HG02840 (cell line): ENCODE data around the gene PGRMC2.

Experiments used
- ATAC-seq: cut with Tn5 transposase; IDR thresholded peaks from one replicate; pipeline ENCODE4 v1.9.1; 2021; ENCODE audit warnings: mild to moderate bottlenecking, moderate library complexity, moderate number of reproducible peaks; ENCODE audit not compliant: unreplicated experiment, low FRiP score

PGRMC2 gene

DNA sequence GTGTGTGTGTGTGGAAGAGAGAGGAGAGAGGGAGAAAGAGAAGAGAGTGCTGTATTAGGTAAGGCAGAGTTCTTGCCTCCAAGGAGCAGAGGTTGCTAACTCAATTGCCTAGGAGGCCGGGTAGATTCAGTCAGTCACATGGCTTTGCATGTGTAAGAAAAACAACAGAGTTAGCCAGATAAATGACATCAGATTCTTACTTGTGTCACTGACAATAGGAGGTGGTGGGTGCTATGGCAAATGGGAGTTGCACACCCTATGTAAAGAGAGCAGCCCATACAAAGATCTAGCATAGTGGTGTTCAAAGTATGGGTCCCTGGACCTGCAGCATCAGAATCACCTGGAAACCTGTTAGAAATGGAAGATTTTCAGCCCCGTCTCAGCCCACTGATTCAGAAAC lies 14.4 kb upstream of the PGRMC2 start:
- ATAC-seq = no peak

DNA sequence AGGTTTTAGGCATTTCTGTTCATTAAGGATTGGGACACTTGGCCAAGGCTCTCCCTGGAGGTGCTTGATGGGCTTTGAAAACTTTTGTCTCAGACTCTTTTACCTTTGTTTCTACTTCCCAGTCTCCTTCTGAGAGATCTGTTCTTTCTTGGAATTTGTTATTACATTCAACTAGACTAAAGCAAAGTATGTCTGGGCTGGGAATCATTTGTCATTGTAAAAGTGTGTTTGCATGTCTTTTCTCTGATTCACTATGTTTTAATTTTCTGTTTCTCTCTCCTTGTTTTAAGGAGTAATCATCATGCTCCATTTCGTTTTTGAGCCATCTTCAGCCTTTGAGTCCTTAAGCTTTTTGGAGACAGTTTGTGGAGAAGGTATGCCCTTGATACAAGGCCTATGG lies 12.2 kb upstream of the PGRMC2 start:
- no peak for ATAC-seq

DNA sequence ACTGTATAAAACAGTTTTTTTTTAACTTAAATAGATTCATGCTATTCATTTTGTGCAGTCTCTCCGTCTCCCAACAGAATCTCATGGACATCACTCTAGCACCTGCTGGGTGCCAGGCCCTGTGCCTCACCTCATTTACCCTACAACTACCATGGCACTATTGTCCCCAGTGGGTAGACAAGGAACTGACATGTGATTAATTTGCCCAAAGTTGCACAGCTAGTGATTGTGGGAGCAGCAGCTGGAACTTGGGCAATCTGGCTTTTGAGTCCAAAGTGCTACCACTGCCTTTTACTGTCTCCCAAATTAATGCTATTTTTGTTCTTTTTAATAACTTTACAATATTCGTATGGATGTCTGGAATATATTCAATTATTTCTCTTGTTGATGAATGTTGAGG lies 11.2 kb upstream of the PGRMC2 start:
- no peak for ATAC-seq

DNA sequence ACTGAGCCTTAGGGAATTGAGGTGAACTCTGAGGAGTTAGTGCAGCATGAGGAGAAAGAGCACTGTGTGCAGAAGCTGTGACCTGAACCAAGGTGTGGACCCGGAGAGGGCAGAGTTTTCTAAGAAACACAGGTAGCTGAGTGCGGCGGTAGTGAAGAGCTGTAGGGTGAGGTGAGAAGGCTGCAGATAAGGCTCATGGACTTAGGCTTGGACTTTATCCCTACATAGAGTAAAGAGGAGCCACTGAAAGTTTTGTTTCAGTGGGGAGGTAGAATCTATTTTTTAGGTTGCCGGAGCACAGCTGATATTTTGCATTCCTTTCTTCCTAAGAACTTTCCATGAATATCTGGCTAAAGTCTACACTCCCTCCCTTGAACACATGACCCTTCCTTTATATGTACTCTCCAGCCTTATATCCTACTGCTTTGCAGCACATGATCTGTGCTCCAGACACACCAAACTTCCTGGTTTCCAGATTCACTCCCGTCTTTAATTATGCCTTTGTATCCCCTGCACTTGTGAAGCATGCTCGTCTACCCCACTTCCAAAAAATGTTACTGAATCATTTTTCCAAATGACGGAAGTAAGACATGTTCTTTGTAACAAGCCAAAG lies 10.6 kb upstream of the PGRMC2 start:
- no peak for ATAC-seq

DNA sequence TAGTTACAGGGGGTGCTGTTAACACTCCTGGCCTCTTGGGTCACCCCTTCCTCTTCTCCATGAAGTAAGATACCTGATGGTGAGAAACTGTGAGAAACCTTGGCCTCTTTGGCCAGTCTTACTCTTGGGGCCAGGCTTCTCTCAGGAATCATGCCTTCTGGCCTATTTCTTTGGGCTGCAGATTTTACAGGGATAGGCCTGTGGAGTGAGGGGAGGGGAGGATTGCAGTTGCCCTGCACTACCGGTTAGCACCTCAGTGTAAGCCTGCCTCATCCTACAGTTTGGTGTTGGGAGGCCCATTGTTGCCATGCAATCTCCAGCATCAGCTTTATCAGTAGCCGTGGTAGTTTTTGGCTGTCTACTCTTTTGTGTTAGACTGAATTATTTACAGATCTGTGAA lies 7.6 kb upstream of the PGRMC2 start:
- ATAC-seq = no peak

DNA sequence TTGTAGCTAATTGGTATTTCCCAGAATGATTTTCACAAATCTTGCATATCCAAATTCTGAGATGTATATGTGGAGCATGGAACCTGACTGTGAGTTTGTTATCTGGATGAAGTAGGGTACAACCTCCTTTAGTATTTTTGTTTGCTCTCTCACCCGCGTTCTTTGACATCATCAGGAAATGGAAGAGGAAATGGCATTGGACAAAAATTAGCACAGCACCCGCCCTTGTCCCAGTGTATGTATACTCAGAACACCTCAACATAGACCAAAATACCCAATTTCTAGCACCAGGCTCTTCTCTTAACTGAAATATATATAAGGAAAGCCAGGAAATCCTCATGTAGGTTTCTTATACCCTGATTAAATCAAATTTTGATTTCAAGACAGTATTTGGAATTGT lies 6.9 kb upstream of the PGRMC2 start:
- no peak for ATAC-seq

DNA sequence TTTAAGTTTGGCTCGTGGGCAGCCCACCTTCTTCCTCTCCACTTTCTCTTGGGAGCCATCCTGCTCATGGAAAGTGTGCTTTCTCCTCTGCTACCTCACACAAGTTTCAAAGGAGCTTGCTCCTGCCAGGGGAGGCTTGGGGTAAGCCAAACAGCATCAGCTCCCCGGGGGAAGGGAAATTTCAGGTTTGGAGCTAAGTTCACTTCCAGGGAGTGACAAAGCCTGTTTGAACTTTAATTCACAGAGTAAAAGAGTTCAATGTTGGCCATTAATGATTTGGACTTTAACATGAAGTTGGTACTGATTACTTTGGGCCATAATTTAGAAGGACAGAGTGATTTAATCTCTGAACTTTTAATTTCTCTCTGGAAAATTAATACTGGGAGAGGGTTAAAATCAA lies 4.7 kb upstream of the PGRMC2 start:
- ATAC-seq = no peak

DNA sequence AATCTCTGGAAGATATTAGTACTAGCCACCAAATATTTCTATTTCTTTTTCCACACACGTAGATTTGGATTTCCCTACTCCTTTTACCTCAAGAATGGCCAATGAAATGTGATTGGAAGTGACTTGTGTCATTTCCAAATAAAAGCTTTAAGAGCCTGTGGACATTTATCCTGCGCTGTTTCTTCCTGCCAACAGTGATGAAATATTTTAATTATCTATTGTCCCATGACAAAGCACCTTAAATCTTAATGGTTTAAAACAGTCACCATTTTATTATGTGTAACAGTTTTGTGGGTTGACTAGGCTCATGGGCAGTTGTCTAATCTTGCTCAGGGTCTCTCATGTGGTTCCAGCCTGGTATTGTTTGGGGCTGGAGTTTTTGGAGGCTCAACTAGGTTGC lies 3.5 kb upstream of the PGRMC2 start:
- no peak for ATAC-seq

DNA sequence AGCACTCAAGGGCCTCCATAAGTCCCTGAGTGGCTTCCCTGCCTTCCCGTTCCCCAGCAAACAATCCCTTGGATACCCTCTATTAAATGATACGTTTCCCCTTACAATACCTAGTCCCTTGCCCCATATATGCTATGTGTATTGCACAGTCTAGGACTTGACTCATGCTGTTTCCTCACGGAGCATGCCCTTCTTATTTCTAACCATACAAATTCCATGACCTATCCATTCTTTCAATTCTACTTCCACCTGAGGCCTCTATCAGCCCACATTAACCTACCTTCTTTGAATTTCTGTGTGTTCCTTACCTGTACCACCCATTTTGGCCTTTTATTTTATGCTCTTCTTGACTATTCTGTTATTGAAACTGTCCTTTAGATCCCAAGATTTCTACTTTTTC lies 2.9 kb upstream of the PGRMC2 start:
- ATAC-seq = no peak

DNA sequence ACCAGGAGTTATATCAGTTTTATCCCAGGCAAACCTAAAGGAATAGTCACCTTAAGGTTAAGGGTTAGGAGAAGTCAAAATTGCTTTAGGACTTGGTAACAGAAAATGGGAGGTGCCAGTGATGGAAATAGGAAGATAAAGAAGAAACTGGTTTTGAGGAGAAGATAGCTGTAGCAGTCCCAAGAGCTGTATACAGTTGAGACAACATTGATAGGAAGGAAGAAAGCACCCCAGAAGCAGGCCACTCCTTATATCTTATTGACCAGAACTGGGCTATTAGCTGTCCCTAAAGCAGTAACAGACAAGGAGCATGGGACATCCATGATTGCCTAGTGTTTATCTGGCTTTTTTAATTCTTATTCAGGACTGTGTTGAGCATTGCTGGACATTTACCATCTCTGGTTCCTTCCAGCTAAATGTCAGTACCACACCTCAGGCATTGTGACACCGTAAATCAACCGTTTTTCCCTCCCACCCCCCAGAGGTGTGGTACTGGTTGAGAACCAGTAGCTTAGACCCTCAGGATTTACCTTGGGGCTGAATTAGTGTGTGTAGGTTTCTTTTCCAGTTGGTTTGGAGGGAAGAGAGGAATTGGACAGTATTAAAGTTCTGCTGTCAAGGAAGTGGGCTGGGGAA lies 2.0 kb upstream of the PGRMC2 start:
- ATAC-seq = no peak

DNA sequence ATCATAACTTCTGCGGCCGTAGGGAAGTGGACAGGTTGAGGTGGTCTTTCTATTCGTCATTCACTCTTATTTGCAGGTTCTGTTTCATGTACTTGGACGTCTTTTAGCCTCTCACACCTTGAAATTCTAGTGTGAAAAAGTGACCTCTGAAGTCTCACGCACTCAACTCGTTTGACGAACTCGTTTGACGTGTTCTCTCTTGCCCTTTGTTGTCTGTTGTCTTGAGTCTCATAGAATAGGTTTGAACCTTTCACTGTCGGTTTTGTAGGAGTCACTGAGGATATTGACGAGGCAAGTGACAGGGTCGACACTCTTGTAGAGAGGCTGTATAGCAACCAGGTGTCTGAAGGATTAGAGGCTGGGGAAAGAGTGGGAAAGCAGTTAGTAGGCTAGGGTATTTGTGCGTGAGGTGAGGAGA lies 1.1 kb upstream of the PGRMC2 start:
- no peak for ATAC-seq

DNA sequence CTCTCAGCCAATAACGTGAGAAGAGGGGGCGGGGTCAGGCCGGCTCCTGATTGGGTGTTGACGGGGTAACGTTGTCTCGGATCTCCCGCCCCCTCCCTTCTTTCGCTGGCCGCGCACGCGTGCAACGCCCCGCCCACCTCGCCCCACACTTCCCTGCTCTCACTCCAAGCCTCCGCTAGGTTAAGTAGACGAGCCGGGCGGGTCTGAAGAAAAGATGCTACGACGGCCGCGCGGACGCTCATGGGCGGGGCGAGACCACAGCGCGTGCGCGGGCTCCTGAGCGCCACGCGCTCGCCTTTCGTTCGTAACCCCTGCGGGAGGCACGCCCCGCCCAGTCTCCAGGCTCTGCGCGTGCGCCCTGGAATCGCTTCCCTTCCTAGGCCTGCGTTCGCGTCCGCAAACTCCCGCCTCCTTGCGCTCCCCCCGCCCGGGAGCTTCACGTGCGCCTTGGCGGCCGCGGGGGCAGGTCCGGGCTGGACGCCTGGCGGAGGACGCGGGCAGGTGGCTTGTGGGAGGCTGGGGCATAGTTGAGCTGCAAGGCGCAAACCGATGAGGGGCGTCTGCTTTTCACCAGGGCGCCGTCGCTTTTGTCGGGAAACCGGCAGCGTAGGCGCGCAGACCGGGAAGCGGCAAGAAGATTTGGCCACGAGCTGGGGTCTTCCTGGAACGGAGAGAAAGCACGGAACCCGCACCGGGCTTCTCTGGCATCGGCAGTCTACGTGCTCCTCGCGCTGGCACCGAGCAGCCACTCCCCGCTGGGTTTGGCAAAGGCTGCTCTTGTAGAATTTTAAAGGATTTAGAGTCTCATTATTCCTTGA lies 467 bp upstream of the PGRMC2 start:
- ATAC-seq = peak; percentile 84

DNA sequence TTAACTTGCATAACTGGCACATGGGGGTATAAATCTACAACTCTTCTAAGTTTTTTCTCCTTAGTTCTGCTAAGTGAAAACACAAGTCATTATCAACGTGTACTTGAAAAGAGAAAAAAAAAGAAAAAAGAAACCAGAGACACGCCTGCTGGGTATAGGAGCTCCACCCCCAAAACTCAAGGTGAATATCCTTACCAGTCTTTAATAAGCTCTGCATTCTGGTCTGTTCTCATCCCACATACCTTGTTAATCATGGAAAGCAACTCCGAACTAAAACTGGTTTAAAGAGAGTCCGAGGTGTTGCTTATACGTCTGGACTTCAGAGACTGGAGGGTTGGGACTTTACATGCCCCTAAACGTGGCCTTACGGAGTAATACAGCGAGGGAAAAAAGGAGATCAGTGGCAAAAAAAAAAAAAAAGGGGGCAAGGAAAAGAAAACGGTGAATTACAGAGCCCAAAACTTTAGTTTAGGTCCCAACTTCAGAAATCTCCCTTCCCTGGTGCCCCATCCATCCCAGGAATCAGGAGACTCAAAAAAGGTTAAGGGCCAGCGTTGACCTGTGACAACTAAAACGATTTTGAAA lies 1.0 kb downstream of the PGRMC2 start:
- no peak for ATAC-seq

DNA sequence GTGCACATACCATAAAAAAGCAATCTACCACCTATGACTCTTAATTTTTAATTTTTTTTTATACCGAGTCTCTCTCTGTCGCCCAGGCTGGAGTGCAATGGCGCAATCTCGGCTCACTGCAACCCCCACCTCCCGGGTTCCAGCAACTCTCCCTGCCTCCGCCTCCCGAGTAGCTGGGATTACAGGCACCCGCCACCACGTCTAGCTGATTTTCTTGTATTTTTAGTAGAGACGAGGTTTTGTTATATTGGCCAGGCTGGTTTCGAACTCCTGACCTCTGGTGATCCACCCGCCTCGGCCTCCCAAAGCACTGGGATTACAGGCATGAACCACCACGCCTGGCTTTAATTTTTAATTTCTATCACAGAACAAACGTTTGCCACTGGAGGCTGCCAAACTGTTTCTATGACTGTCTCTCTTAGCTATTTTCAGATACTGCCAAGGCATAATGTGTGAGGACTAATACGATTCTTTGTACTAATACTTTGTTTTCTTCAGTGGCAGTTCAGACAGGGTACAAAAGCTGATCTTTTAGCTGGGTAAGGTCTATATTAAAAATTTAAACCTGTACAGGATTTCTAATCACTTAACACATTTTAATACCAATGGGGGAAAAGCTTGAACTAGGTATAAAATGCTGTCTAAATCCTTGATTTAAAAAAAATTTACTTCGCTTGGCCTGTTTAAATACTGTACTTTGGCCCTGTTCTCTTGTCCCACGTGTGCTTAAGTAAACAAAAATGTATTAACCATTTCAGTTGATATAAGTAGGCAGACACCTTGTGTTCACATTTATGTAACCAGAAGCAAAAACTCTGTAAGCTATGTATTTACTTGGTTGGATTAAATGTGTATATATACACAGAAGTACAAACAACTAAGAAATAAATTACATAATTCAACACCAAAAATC lies 2.3 kb downstream of the PGRMC2 start:
- ATAC-seq = no peak

DNA sequence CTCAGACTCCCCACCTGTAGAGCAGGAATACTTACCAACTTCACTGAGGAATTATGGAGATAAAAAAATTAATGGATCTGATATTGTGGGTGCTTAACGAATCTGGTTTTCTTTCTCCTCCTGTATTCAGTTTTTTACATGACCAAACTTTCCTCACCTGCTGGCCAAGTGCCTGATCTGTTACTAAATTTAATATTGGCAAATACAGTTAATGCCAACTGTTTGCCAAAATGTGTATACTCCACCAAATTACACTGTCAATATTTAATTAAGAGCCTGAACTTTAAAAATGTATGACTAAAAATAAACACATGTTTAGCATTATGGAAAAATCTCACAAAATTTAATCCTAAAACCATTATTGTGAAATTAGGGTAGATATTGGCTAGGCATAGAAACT lies 3.3 kb downstream of the PGRMC2 start:
- no peak for ATAC-seq

DNA sequence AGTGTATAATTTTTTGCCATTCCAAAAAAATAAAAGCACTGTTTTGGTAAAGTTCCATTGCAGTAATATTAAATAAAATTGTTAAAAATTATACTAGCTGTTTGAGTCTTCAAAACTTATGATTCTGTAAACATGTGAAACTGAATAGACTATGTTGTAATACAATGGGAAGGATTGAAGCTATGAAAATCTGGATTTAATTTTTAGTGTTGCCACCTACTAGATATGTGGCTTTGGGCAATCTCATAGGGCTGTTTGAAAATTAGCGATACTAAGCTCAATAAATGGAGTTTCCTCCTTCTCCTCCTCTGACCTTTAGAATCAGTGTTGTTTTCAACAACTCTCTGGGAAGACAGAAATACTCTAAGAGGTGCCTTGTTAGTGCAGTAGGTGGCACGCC lies 4.5 kb downstream of the PGRMC2 start:
- no peak for ATAC-seq

DNA sequence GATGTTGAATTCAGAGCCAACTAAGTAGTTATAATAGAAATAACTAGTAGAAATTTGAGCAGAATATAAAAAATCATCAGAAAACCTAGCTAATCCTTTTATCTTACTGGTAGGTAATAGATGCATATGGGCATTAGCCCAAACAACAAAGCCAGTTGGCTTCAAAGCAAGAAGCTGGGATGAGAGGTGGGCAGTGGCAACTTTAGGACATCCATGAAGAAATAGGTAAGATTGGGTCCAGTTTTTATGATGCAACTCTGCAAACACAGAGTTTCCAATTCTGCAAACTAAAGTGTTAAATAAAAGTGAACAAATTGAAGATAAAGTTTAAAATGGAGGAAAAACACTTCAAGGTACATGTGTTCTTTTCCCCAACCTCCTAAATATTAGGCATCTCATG lies 5.1 kb downstream of the PGRMC2 start:
- ATAC-seq = no peak

DNA sequence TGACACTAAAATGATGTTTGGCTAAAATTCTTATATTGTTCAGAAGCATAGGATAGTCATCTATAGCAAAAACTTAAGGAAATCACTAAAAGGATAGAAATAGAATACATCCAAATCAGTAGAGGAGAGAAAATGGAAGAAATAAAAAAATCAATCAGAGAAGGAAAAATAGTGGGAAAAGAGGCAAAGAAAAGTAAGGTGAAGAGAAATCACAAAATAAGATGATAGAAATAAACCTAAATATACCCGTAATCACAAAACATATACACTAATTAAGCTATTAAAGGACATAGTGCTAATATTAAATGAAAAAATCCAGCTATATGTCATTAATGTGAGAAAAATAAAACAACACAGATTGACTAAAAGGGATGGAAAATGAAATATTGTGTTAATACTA lies 6.3 kb downstream of the PGRMC2 start:
- ATAC-seq = no peak

DNA sequence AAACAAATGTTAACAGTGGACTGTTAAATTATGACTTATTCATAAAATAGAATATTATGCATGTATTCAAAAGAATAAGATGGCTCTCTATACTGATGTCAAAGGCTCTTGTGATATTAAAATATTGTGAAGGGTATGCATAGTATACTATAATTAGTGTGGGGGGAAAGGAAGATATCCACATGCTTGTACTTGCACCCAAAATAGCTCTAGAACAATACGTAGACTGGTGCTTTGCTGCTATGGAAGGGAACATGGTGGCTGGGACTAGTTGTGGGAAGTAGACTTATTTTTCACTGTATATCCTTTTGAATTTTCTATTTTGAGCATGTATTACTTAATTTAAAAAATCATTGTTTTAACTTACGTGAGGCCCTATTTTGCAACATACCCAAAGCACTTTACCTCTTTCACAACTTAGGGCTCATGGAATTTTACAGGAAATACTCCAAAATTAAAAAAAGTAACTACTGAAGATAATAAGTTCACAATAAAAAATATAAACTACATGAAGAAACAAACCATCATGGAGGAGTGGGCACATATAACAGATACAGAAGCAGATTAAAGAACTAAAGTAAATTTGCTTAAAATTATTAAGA lies 7.9 kb downstream of the PGRMC2 start:
- ATAC-seq = no peak

DNA sequence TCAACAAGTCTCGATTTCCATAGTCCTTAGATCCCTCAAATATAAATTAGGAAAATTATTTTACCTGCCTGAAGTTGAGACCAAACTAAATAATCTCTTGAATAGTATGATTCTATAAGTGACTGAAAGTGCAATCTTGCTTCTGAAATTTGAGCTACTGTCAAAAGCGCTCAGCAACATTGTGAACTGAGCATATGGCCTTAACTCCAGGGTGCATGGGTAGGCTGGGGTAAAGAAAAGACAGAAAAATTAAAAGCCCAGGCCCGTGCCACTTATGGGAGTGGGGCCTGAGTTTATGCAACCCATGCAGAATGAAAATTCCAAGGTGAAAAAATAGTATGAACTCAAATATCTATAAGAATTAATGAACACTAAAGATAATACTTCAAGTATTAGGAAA lies 9.8 kb downstream of the PGRMC2 start:
- no peak for ATAC-seq
